IMR-90 (cell line): ENCODE data around the gene RFTN1. TPM values are rescaled to one million over a fixed set of nuclear protein-coding genes. Genes with fewer than 3 reads are reported as not detected.

Experiments used
- ATAC-seq: fragments of 200-7000 bp; cut with Tn5 transposase; 2 replicates; pipeline ENCODE4 v1.9.1; 2020; ENCODE audit warnings: low read depth, mild to moderate bottlenecking, moderate library complexity
- BruUV-seq: library from RNA; stranded (reverse); fragments of 400-500 nt; replicated peaks from 2 replicates; lab custom pipeline; 2021; lab: Mats Ljungman, UMichigan
- CTCF ChIA-PET: fragments of 300-600 bp; formaldehyde crosslinking; extraction: SDS; loops from one replicate; lab custom pipeline; 2021; ENCODE audit warnings: antibody characterized with exemption; lab: Yijun Ruan, JAX
- POLR2A ChIA-PET: fragments of 300-600 bp; sonication (Branson Sonifier 250); formaldehyde crosslinking; loops from one replicate; lab custom pipeline; 2022; ENCODE audit warnings: antibody characterized with exemption; ENCODE audit not compliant: unreplicated experiment; lab: Charles Lee
- DNase-seq: peaks from one replicate; pipeline ENCODE4 v3.0.0; 2013
- H2AFZ ChIP-seq: replicated peaks from 2 replicates; pipeline ENCODE3; 2013; ENCODE audit warnings: low read length, mild to moderate bottlenecking; ENCODE audit not compliant: poor library complexity
- H2AK5ac ChIP-seq: 2 replicates; pipeline ENCODE4 v1.6.1; 2013; ENCODE audit warnings: low read depth, low read length, inconsistent platforms
- H2AK9ac ChIP-seq: replicated peaks from 2 replicates; pipeline ENCODE3; 2013; ENCODE audit warnings: mild to moderate bottlenecking, low read depth, low read length, moderate library complexity; ENCODE audit not compliant: poor library complexity
- H2BK120ac ChIP-seq: 2 replicates; pipeline ENCODE4 v1.6.1; 2013; ENCODE audit warnings: low read depth, low read length, inconsistent platforms
- H2BK15ac ChIP-seq: 3 replicates; pipeline ENCODE4 v1.6.1; 2013; ENCODE audit warnings: low read depth, low read length, inconsistent platforms
- H2BK20ac ChIP-seq: 2 replicates; pipeline ENCODE4 v1.6.1; 2013; ENCODE audit warnings: low read depth, mild to moderate bottlenecking, inconsistent platforms, low read length, moderate library complexity
- H2BK5ac ChIP-seq: 2 replicates; pipeline ENCODE4 v1.6.1; 2013; ENCODE audit warnings: mild to moderate bottlenecking, low read depth, low read length, inconsistent platforms; ENCODE audit not compliant: poor library complexity, severe bottlenecking
- H3K14ac ChIP-seq: replicated peaks from 2 replicates; pipeline ENCODE4 v1.6.1; 2013; ENCODE audit warnings: low read depth, low read length, inconsistent platforms
- H3K18ac ChIP-seq: 2 replicates; pipeline ENCODE4 v1.6.1; 2013; ENCODE audit warnings: low read depth, low read length, control low read depth
- H3K23ac ChIP-seq: 2 replicates; pipeline ENCODE4 v1.6.1; 2013; ENCODE audit warnings: low read depth, low read length, inconsistent platforms
- H3K27ac ChIP-seq: 2 replicates; pipeline ENCODE4 v1.5.1; 2013; ENCODE audit warnings: mild to moderate bottlenecking, control low read depth, low read length; ENCODE audit not compliant: insufficient read depth
- H3K27me3 ChIP-seq: 2 replicates; pipeline ENCODE4 v1.6.1; 2013; ENCODE audit warnings: low read length; ENCODE audit not compliant: control insufficient read depth, insufficient read depth
- H3K36me3 ChIP-seq: 2 replicates; pipeline ENCODE4 v1.6.1; 2013; ENCODE audit warnings: low read length, mixed read lengths; ENCODE audit not compliant: control insufficient read depth, insufficient read depth
- H3K4ac ChIP-seq: 2 replicates; pipeline ENCODE4 v1.6.1; 2013; ENCODE audit warnings: low read depth, low read length, inconsistent platforms
- H3K4me1 ChIP-seq: 2 replicates; pipeline ENCODE4 v1.6.1; 2013; ENCODE audit warnings: low read length, mixed read lengths; ENCODE audit not compliant: control insufficient read depth, insufficient read depth
- H3K4me2 ChIP-seq: 2 replicates; pipeline ENCODE4 v1.6.1; 2013; ENCODE audit warnings: low read depth, mild to moderate bottlenecking, control low read depth, low read length, moderate library complexity
- H3K4me3 ChIP-seq: 2 replicates; pipeline ENCODE4 v1.5.1; 2013; ENCODE audit warnings: low read depth, mild to moderate bottlenecking, control low read depth, low read length, moderate library complexity; ENCODE audit not compliant: insufficient read depth
- H3K56ac ChIP-seq: 2 replicates; pipeline ENCODE4 v1.6.1; 2013; ENCODE audit warnings: low read length, inconsistent platforms; ENCODE audit not compliant: insufficient read depth; ENCODE audit errors: extremely low read depth
- H3K79me1 ChIP-seq, 2 experiments: 2 replicates each; pipeline ENCODE4 v1.6.1; 2013; ENCODE audit warnings: low read length in 2 of 2, inconsistent platforms in 1 of 2, low read depth in 1 of 2
- H3K9ac ChIP-seq: 2 replicates; pipeline ENCODE4 v1.6.1; 2013; ENCODE audit warnings: low read depth, low read length, control low read depth
- H3K9me1 ChIP-seq: 2 replicates; pipeline ENCODE4 v1.6.1; 2013; ENCODE audit warnings: low read length, inconsistent platforms; ENCODE audit not compliant: insufficient read depth
- H3K9me3 ChIP-seq: 2 replicates; pipeline ENCODE4 v1.6.1; 2013; ENCODE audit warnings: low read length; ENCODE audit not compliant: control insufficient read depth, insufficient read depth
- H4K20me1 ChIP-seq: 2 replicates; pipeline ENCODE4 v1.6.1; 2013; ENCODE audit warnings: low read length, inconsistent platforms; ENCODE audit not compliant: insufficient read depth
- H4K5ac ChIP-seq: 2 replicates; pipeline ENCODE4 v1.6.1; 2013; ENCODE audit warnings: mild to moderate bottlenecking, low read depth, low read length, control low read depth
- H4K8ac ChIP-seq, 2 experiments: 2 replicates each; pipeline ENCODE4 v1.6.1; 2013; ENCODE audit warnings: low read depth in 2 of 2, low read length in 2 of 2, control low read depth in 1 of 2, inconsistent platforms in 1 of 2
- H4K91ac ChIP-seq: 2 replicates; pipeline ENCODE4 v1.6.1; 2013; ENCODE audit warnings: low read depth, low read length, inconsistent platforms; ENCODE audit not compliant: insufficient read depth
- CEBPB ChIP-seq: IDR thresholded peaks from 2 replicates; pipeline ENCODE4 v1.6.1; 2012; ENCODE audit warnings: low read depth, low read length, improper control_type of control experiment
- FOS ChIP-seq: fragments of 150-350 bp; IDR thresholded peaks from 2 replicates; pipeline ENCODE4 v1.6.1; 2016; ENCODE audit warnings: low read depth, low read length
- NFE2L2 ChIP-seq: fragments of 150-350 bp; IDR thresholded peaks from 2 replicates; pipeline ENCODE4 v1.6.1; 2016; ENCODE audit warnings: low read depth, mild to moderate bottlenecking, low read length
- WGBS, 2 experiments: methylation state at CpG; one replicate each; pipeline versions ENCODE4 v1.1.5 to v1.1.7; 2013; ENCODE audit warnings: missing lambda C conversion rate in 2 of 2; ENCODE audit not compliant: insufficient read length in 1 of 2; ENCODE audit errors: extremely low coverage in 2 of 2; 5-methylcytosine and 5-hydroxymethylcytosine counted together
- dilution Hi-C: fragments of 300-500 bp; cut with HindIII; formaldehyde crosslinking; loops from one replicate; pipeline ENCODE4 v1.14.3; 2018; ENCODE audit warnings: low sequenced_read_pairs; ENCODE audit not compliant: unreplicated experiment
- in situ Hi-C: fragments of 300-500 bp; cut with MboI; formaldehyde crosslinking; loops from 3 replicates; pipeline ENCODE4 v1.14.3; 2019; ENCODE audit warnings: low sequenced_read_pairs, inconsistent platforms, mixed read lengths
- intact Hi-C: fragments of 100-400 bp; cut with micrococcal nuclease; formaldehyde crosslinking; loops from 2 replicates; pipeline ENCODE4 v1.10.0; 2022
- polyA plus RNA-seq, 3 experiments: library from polyadenylated mRNA; depleted of rRNA; stranded (reverse); fragments of >200 nt; gene quantifications; 2 replicates each; pipeline ENCODE4 v1.2.3, GENCODE V29; 2012; ENCODE audit warnings: low replicate concordance in 1 of 3
- total RNA-seq: library from RNA; depleted of rRNA; stranded (reverse); fragments of >200 nt; gene quantifications from 2 replicates; pipeline ENCODE4 v1.2.3, GENCODE V29; 2012
- TF ChIP-seq, protein P1 (sequence below): fragments of 150-350 bp; IDR thresholded peaks from 2 replicates; pipeline ENCODE4 v1.6.1; 2016; ENCODE audit warnings: low read depth, mild to moderate bottlenecking, low read length, moderate library complexity, borderline replicate concordance

Gene RFTN1
- total and polyA plus RNA-seq, 2 of the 4 experiments (the other 2 are of a cell fraction) = 45.0 to 52.0 TPM

DNA sequence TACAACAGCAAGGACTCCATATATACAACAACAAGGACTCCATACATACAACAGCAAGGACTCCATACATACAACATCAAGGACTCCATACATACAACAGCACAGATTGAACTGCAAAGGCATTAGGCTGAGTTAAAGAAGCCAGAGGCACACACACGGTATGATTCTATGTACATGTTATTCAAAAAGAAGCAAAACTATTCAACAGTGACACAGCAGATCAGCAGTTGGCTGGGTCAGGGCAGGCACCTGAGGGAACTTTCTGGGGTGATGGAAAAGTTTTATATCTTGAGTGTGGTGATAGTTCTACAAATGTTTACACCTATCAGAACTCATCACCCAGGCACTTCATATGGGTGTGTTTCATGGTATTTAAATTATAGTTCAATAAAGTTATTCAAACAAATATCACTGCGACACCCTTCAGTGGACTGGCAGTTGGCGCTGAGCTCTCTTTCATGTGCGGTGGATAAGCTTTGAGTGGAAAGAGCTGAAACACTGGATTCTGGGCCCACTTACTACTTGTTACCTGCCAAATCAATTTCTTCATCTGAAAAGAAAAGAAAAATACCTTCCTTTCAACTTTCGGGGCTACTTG, 28.0 kb downstream of the RFTN1 start:
- Histone ChIP-seq H3K9me1 (peaks cover 30% of the 10 kb centered on the region), H3K9ac (no peak overlapping the region), H4K20me1 (peaks cover 11% of the 10 kb centered on the region; the same call in 1 of the 2 replicates), H2BK15ac (peak overlapping the region; percentile 76; the same call in 2 of the 3 replicates), H2AFZ (no peak overlapping the region), H3K4me3 (no peak overlapping the region), H2AK5ac (peak overlapping the region; percentile 81), H3K36me3 (peaks cover 12% of the 10 kb centered on the region), H3K56ac (peak overlapping the region; percentile 13; the same call in 1 of the 2 replicates), H3K4ac (peak overlapping the region; percentile 79; the same call in 1 of the 2 replicates), H4K5ac (peak overlapping the region; percentile 47; the same call in 1 of the 2 replicates), H3K14ac (peak overlapping the region; percentile 74), H4K91ac (peak overlapping the region; percentile 51), H2BK120ac (peak overlapping the region; percentile 94), H3K23ac (peak overlapping the region; percentile 40), H3K79me1 (peaks cover 30 to 79% of the 10 kb centered on the region in 2 experiments), H3K27me3 (no peaks in the 10 kb centered on the region), H4K8ac (peak overlapping the region; percentile 47 to 66), H3K9me3 (no peaks in the 10 kb centered on the region), H3K18ac (peak overlapping the region; percentile 83; the same call in 1 of the 2 replicates), H2AK9ac (no peak overlapping the region), H2BK20ac (peak overlapping the region; percentile 44), H3K4me1 (peaks cover 31% of the 10 kb centered on the region), H3K4me2 (peak overlapping the region; percentile 0; the same call in 1 of the 2 replicates), H3K27ac (peak overlapping the region; percentile 49; the same call in 1 of the 2 replicates), H2BK5ac (peak overlapping the region; percentile 95)
- TF ChIP-seq CEBPB = no peak
- TF ChIP-seq NFE2L2 = peak; percentile 55; the same call in 1 of the 2 replicates
- TF ChIP-seq, protein P1, sequence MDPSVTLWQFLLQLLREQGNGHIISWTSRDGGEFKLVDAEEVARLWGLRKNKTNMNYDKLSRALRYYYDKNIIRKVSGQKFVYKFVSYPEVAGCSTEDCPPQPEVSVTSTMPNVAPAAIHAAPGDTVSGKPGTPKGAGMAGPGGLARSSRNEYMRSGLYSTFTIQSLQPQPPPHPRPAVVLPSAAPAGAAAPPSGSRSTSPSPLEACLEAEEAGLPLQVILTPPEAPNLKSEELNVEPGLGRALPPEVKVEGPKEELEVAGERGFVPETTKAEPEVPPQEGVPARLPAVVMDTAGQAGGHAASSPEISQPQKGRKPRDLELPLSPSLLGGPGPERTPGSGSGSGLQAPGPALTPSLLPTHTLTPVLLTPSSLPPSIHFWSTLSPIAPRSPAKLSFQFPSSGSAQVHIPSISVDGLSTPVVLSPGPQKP = no peak
- TF ChIP-seq FOS = no peak
- ATAC-seq = no peak
- ChIA-PET POLR2A (interaction anchor here (0.6 kb wide), 1 partner anchor 139 kb away, joined by 3 read pairs; no protein-coding TSS in a partner anchor), CTCF (no interaction called here)
- no peak for DNase-seq
- dilution Hi-C loops = no loop called here
- intact Hi-C loops = no loop called here
- no CpG with 5 or more reads among the region's 5 CpGs for WGBS, 2 experiments
- in situ Hi-C loops = no loop called here
- no TSS peak for BruUV-seq
